ENCODE data around the gene LCLAT1. TPM values are rescaled to one million over a fixed set of nuclear protein-coding genes. Genes with fewer than 3 reads are reported as not detected.

Gene LCLAT1
- total and polyA plus RNA-seq, 8 donors, result 2.0 to 15.0 (median 9.8) TPM

DNA sequence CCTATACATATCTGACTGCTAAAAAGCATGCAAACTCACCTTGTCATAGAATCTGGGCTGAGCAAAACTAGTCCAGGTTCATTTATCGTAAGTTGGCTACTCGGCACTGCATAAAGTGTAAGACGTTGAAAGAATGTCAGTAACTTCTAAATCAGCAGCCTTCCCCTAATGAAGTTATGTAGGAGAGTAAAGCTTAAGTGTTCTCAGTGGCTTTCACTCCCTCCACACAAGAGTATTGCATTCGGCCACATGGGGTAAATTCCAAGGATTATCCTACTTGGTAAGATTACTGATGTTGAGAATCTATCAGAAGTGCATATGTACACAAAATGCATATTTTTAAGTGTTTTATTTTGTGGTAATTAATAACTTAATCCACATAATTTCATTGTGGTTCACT, 130.1 kb downstream of the LCLAT1 start:
- TF ChIP-seq, protein P1, sequence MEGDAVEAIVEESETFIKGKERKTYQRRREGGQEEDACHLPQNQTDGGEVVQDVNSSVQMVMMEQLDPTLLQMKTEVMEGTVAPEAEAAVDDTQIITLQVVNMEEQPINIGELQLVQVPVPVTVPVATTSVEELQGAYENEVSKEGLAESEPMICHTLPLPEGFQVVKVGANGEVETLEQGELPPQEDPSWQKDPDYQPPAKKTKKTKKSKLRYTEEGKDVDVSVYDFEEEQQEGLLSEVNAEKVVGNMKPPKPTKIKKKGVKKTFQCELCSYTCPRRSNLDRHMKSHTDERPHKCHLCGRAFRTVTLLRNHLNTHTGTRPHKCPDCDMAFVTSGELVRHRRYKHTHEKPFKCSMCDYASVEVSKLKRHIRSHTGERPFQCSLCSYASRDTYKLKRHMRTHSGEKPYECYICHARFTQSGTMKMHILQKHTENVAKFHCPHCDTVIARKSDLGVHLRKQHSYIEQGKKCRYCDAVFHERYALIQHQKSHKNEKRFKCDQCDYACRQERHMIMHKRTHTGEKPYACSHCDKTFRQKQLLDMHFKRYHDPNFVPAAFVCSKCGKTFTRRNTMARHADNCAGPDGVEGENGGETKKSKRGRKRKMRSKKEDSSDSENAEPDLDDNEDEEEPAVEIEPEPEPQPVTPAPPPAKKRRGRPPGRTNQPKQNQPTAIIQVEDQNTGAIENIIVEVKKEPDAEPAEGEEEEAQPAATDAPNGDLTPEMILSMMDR (IDR thresholded peaks at IDR 0.05), result no peak
- Histone ChIP-seq H3K27ac (no peak overlapping the region), H3K4me1 (no peaks in the 10 kb centered on the region), H3K27me3 (no peaks in the 10 kb centered on the region), H3K4me3 (no peak overlapping the region), H3K9me3 (no peaks in the 10 kb centered on the region), H3K36me3 (no peaks in the 10 kb centered on the region)
- WGBS, 2 donors, result 95 to 96% methylated on average over 4 of the region's 4 CpGs
- FAIRE-seq, result no peak
- ATAC-seq, result no peak
- intact Hi-C loops (cut with DNase I), result no loop called here
- no peak for DNase-seq

DNA sequence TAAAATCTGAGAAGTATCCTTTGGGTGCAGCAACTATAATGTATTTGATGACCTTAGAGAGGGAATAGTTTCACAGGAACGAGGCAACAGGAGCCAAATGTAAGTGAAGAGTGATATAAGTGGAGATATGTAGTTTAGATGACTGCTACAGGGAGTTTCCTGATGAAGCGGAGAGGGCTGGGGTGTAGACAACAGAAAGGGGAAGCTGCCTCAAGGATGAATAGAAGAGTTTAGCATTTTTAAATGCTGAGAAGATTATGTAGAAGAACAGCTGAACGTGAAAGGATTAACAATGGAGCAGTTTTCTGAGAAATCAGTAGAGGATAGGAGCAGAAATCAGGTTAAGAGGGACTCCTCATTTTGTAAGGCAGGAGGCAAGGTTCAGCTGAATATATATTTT, 133.3 kb downstream of the LCLAT1 start:
- ATAC-seq (no peak), DNase-seq (no peak), FAIRE-seq (no peak)
- H3K4me1 ChIP-seq, result no peaks in the 10 kb centered on the region
- no peaks in the 10 kb centered on the region for H3K27me3 ChIP-seq
- H3K4me3 ChIP-seq, result no peak overlapping the region
- intact Hi-C loops (cut with DNase I), result no loop called here
- TF ChIP-seq, protein P1 (IDR thresholded peaks at IDR 0.05), result no peak
- WGBS, 2 donors, result 82 to 96% methylated on average over 3 of the region's 3 CpGs
- H3K27ac ChIP-seq, result no peak overlapping the region
- H3K36me3 ChIP-seq, result no peaks in the 10 kb centered on the region
- no peaks in the 10 kb centered on the region for H3K9me3 ChIP-seq

DNA sequence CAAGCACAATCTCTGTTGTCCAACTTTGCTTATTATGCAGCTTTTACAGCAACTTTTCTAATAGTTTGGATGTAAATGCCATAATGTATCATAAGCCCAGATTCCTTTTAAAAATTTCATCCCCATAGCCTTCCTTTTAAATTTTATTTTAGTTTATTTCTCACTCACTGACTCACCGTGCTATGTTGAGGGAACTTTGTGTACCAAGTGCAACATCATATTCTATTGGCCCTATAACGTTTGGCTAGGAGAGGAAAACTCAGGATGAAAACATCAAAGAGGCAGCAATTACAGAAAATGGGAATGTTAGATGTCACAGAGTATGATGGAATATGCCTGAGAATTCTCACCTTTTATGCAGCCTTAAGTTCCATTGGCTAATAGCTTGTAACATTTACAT, 135.5 kb downstream of the LCLAT1 start:
- TF ChIP-seq, protein P1 (IDR thresholded peaks at IDR 0.05), result no peak
- Histone ChIP-seq H3K4me3 (no peak overlapping the region), H3K27ac (no peak overlapping the region), H3K27me3 (no peaks in the 10 kb centered on the region), H3K36me3 (no peaks in the 10 kb centered on the region), H3K4me1 (no peaks in the 10 kb centered on the region), H3K9me3 (no peaks in the 10 kb centered on the region)
- ATAC-seq, result no peak
- intact Hi-C loops (cut with DNase I), result no loop called here
- FAIRE-seq, result no peak
- no peak for DNase-seq
- WGBS, 2 donors, result 83 to 87% methylated on average over 2 of the region's 2 CpGs

DNA sequence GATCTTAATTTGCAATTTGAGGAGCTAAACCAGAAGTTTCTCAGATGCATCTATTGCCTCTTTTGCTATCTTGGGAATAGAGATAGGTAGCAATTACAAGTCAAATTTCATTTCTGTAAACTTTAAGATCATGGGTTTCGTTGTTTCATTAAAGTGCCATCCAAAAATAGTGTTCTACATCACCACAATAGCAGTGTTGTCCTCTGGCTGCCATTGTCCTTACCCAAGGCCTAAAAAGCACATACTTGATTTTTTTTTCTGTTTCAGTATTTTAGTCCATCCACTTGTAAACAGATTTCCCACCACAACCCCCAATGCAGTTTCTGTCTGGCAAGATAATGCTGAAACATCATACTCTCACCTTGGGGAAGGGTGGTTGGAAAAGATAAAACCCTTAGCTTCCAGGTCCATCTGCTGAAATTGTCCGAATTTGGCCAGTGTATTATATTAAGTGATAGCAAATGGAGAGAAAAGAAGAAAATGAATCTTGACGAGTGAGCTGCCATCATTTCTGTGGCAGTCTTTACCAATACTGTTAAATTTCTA, 136.2 kb downstream of the LCLAT1 start:
- DNase-seq, result no peak
- TF ChIP-seq, protein P1 (IDR thresholded peaks at IDR 0.05), result no peak
- no peak for FAIRE-seq
- no peak for ATAC-seq
- WGBS, 2 donors, result 96 to 98% methylated on average over 3 of the region's 3 CpGs
- H3K4me3 ChIP-seq, result no peak overlapping the region
- no peaks in the 10 kb centered on the region for H3K4me1 ChIP-seq
- H3K27ac ChIP-seq, result no peak overlapping the region
- H3K9me3 ChIP-seq, result no peaks in the 10 kb centered on the region
- H3K27me3 ChIP-seq, result no peaks in the 10 kb centered on the region
- intact Hi-C loops (cut with DNase I), result no loop called here
- no peaks in the 10 kb centered on the region for H3K36me3 ChIP-seq

DNA sequence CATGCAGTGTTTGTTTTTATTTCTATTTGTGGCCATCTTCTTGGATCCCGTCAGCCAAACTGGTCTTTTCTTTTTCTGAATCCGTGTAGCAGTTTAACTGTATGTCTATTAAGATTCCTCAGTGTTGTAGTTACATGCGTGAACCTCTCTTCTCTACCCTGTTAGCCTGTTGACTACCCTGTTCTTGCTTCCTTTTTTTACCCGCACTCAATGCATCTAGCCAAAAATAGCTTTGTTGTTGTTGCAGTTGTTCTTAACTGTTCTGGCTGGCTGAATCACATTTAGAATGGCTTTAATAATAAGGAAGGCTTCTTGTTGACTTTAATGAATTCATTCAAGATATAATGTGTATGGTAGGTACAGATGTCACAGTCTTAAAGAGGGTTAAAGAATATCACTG, 137.1 kb downstream of the LCLAT1 start:
- no peak overlapping the region for H3K27ac ChIP-seq
- FAIRE-seq, result no peak
- TF ChIP-seq, protein P1 (IDR thresholded peaks at IDR 0.05), result no peak

More for the DNA sequence above, 137.1 kb downstream of the LCLAT1 start:
- H3K4me3 ChIP-seq, result no peak overlapping the region
- H3K27me3 ChIP-seq, result no peaks in the 10 kb centered on the region
- H3K9me3 ChIP-seq, result no peaks in the 10 kb centered on the region
- WGBS, 2 donors, result 87 to 89% methylated on average over 4 of the region's 4 CpGs
- ATAC-seq, result no peak
- DNase-seq, result no peak
- no peaks in the 10 kb centered on the region for H3K36me3 ChIP-seq
- no peaks in the 10 kb centered on the region for H3K4me1 ChIP-seq
- intact Hi-C loops (cut with DNase I), result no loop called here

All from pancreas (tissue), 10 donors.